ENCODE measurements around the gene ATRN.

ATRN gene

DNA sequence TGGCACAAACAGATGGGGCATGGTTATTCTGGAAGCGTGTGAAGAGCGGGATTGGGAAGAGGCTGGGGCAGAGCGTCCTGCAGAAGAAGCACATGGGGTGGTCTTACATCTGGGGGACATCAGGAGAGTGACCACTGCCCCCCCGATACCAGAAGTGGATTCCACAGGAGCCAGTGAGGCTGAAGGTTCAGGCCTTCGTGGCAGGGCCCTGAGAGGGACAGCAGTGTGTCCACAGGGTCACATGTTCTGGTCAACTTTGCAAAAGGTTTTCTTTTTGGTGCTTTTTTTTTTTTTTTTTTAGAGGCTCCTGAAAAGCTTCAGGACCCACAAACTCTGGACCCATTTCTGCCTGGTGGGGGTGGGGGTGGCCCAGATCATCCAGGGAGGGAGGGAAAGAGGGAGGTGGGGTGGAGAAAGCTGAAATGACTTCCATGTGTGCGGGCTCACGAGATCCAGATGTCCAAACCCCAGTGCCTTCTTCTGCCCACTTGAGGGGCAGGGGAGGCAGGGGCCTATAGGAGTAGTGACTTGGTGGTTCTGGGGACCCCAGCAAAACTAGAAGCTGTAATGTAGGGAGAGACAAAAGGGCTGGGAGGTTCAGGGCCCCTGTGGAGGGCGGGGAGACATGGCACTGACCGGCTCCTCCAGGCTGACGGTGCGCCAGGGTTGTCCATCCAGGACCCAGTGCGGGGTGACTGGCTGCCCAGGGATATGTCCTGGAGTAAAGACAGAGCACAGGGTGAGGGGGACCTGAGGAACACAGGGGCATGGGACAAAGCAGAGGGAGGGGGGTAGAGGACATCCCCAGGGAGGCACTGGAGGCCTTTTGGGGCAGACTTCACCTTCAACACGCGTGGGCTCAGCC lies 208.3 kb downstream of the ATRN start:
- H3K27me3 ChIP-seq (ENCODE audit: control insufficient read depth in 2 of 2, insufficient read depth in 2 of 2, low read length in 2 of 2): peaks cover 11 to 27% of the 10 kb centered on the region in 2 donors
- H3K4me1 ChIP-seq (ENCODE audit: control insufficient read depth in 2 of 2, insufficient read depth in 2 of 2, low read length in 2 of 2): peaks cover 0 to 5% of the 10 kb centered on the region in 2 donors
- H3K4me3 ChIP-seq (ENCODE audit: low read length in 2 of 2): no peak overlapping the region
- no peaks in the 10 kb centered on the region for H3K36me3 ChIP-seq (ENCODE audit: control insufficient read depth in 2 of 2, insufficient read depth in 2 of 2, low read length in 2 of 2)
- H3K27ac ChIP-seq (ENCODE audit: low read depth in 2 of 2, low read length in 2 of 2): peak overlapping the region; percentile 54 to 55
- no peak overlapping the region for H3K9ac ChIP-seq (ENCODE audit: low read depth in 1 of 2, low read length in 2 of 2)
- no peaks in the 10 kb centered on the region for H3K9me3 ChIP-seq (ENCODE audit: control insufficient read depth in 2 of 2, low read length in 2 of 2)

DNA sequence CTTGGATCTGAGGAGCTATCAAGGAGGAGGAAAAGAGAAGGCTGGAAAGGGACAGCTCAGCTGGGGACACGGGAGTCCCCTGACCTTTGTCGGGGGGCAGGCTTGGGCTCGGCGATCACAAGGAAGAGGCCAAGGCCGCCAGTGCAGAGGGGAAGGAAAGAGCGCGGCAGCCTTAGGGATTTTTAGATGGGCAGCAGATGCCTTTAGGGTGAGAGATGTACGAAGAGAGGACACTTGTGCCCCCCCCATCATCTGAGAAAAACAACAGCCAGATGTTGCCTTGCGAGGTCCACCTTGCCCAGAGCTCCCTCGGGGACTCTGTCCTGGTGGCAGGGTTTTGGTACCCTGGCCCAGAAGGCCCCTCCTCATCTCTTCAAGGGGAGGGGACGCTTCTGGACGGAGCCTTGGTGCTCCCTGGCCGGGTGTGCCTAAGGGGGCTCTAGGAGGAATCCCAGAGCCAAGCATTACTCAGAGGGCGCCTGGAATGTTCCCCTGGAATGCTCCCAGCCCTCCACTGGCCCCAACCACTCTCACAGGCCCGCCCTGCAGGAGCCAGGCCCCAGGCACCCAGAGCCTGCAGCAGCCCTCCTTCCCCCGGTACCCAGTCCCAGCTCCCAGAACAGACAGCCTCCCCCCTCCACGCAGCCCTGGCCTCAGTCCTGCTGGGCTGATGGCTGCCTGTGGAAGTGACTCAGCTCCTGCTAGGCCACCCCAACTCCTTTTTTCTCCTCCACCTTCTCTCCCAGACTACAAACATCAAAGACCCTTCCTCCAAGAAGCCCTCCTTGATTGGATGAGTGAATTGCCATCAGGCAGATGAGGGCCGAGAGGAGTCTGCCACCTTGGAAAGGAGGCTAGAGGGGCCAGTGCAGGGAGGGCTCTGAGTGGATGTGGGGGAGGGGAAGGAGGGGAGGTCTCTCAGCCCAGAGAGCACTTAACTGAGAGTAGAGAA lies 209.2 kb downstream of the ATRN start:
- Histone ChIP-seq H3K36me3 (ENCODE audit: control insufficient read depth in 2 of 2, insufficient read depth in 2 of 2, low read length in 2 of 2) (no peaks in the 10 kb centered on the region), H3K4me3 (ENCODE audit: low read length in 2 of 2) (no peak overlapping the region), H3K9me3 (ENCODE audit: control insufficient read depth in 2 of 2, low read length in 2 of 2) (no peaks in the 10 kb centered on the region), H3K27ac (ENCODE audit: low read depth in 2 of 2, low read length in 2 of 2) (peak overlapping the region; percentile 54 to 55), H3K4me1 (ENCODE audit: control insufficient read depth in 2 of 2, insufficient read depth in 2 of 2, low read length in 2 of 2) (peaks cover 0 to 5% of the 10 kb centered on the region in 2 donors), H3K9ac (ENCODE audit: low read depth in 1 of 2, low read length in 2 of 2) (no peak overlapping the region), H3K27me3 (ENCODE audit: control insufficient read depth in 2 of 2, insufficient read depth in 2 of 2, low read length in 2 of 2) (peaks cover 8 to 19% of the 10 kb centered on the region in 2 donors)

DNA sequence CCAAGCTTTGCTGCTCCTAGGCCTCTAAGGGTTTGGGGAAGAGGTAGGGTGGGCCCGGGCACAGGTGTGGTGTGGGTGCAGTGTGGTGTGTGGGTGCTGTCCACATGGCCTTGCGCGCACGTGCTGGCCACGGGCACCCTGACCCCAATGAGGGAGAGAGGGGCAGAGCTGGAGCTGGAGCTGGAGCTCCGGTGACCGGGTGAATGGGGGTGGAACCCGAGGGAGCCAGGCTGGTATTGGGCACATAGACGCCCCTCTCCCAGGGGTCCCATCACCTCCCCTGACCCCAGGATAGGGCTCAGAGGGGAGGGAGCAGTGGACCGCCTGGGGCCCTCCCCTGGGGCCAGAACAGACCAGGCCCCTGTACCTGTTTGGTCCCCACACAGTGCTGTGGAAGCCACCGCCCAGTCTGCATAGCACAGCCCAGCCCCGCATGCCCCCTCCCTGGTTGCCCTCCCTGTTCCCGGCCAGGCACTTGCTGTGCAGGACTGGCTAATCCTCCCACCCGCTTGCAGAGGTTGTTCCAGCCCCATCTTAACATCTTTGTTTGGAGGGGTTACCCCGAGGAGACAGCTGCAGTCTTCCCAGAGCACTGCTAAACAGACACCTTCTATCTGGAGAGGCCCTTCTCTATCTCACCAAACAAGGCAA lies 210.0 kb downstream of the ATRN start:
- peaks cover 0 to 5% of the 10 kb centered on the region in 2 donors for H3K4me1 ChIP-seq (ENCODE audit: control insufficient read depth in 2 of 2, insufficient read depth in 2 of 2, low read length in 2 of 2)
- H3K4me3 ChIP-seq (ENCODE audit: low read length in 2 of 2): peak overlapping the region; percentile 17 to 44
- H3K27me3 ChIP-seq (ENCODE audit: control insufficient read depth in 2 of 2, insufficient read depth in 2 of 2, low read length in 2 of 2): peaks cover 8 to 14% of the 10 kb centered on the region in 2 donors
- H3K27ac ChIP-seq (ENCODE audit: low read depth in 2 of 2, low read length in 2 of 2): peak overlapping the region; percentile 54 to 55
- no peaks in the 10 kb centered on the region for H3K9me3 ChIP-seq (ENCODE audit: control insufficient read depth in 2 of 2, low read length in 2 of 2)
- no peaks in the 10 kb centered on the region for H3K36me3 ChIP-seq (ENCODE audit: control insufficient read depth in 2 of 2, insufficient read depth in 2 of 2, low read length in 2 of 2)
- H3K9ac ChIP-seq (ENCODE audit: low read depth in 1 of 2, low read length in 2 of 2): no peak overlapping the region

DNA sequence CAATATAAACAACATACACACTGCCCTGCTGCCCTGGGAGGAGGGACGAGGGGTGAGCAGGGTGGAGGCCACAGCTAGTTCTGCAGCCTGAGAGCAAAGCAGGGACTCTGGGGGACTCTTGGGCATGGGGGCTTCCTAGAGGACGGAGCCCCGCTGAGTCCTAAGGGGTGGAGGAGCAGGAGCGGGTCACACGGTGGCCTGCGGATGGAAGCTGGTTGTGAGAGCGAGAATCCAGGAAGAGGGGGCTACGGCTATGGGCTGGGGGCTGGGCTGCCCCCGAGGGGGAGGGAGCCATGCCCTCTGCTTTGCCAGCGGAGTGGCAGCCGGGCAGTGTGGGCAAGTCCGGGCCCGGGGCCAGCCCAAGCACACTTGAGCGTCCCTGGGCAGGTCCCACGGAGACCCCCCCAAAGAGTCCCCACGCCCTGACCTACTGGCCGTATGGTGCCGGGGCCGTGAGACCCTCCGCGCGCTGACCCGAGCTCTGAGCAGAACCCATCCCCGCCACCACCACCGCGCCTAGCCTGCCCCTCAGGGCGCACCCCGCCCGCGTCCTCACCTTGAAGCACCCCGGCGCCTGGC lies 210.6 kb downstream of the ATRN start:
- Histone ChIP-seq H3K36me3 (ENCODE audit: control insufficient read depth in 2 of 2, insufficient read depth in 2 of 2, low read length in 2 of 2) (no peaks in the 10 kb centered on the region), H3K4me1 (ENCODE audit: control insufficient read depth in 2 of 2, insufficient read depth in 2 of 2, low read length in 2 of 2) (peaks cover under 1 to 7% of the 10 kb centered on the region in 2 donors), H3K9me3 (ENCODE audit: control insufficient read depth in 2 of 2, low read length in 2 of 2) (no peaks in the 10 kb centered on the region), H3K27me3 (ENCODE audit: control insufficient read depth in 2 of 2, insufficient read depth in 2 of 2, low read length in 2 of 2) (peaks cover 8 to 14% of the 10 kb centered on the region in 2 donors), H3K4me3 (ENCODE audit: low read length in 2 of 2) (peak overlapping the region; percentile 44 to 46), H3K27ac (ENCODE audit: low read depth in 2 of 2, low read length in 2 of 2) (peak overlapping the region; percentile 52 to 54), H3K9ac (ENCODE audit: low read depth in 1 of 2, low read length in 2 of 2) (peak overlapping the region in 1 of 2 donors; percentile 30)

DNA sequence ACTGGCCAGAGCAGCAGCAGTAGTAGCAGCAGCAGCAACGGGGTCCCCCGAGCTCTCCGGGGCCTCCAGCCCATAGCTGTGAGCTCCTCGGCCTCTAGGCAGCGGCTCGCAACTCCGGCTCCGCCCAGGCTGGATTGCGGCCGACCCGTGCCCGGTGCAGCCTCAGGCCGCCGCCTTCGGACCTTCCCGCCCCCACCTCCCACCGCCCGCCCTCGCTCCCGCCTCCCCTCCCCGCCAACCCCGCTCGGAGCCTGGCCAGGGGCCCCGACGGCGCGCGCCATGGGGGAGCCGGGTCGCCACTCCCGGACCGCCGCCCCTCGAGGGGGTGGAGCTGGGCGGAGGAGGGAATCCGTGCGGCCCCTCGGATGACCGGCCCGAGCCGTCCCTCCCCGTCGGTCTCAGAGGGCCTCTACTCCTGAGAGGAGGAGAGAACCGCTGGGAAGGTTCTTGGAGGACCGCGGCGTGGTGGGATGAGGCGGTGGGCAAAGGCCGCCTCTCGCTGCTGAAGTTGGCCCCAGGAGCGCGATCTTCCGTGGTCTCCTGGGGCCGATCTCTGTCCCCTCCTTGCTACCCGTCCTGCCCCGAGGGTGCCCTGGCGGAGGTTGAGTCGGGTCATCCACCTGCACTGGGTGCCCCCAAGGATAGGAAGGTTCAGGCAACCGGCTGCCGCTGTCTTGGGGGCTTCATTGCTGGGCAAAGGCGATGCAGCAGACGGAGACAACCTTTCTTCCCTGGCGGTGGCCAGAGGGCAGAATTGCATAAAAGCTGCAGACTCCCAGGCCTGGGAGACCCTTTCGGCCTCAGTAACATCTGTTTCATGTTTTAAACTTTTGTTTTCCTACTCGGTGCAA lies 211.3 kb downstream of the ATRN start, which contains the start of gene ADAM33:
Gene ADAM33, minus strand, starts transcription at position 80 of the 851 bp plus-strand sequence. Its CDS starts 6 bp downstream, at position 74.
- H3K27me3 ChIP-seq (ENCODE audit: control insufficient read depth in 2 of 2, insufficient read depth in 2 of 2, low read length in 2 of 2): peaks cover 8 to 14% of the 10 kb centered on the region in 2 donors
- peak within 1 kb of the TSS; percentile 44 to 46 for H3K4me3 ChIP-seq (ENCODE audit: low read length in 2 of 2)
- H3K36me3 ChIP-seq (ENCODE audit: control insufficient read depth in 2 of 2, insufficient read depth in 2 of 2, low read length in 2 of 2): no peaks in the 10 kb centered on the region
- no peaks in the 10 kb centered on the region for H3K9me3 ChIP-seq (ENCODE audit: control insufficient read depth in 2 of 2, low read length in 2 of 2)
- peak within 1 kb of the TSS; percentile 54 to 55 for H3K27ac ChIP-seq (ENCODE audit: low read depth in 2 of 2, low read length in 2 of 2)
- H3K4me1 ChIP-seq (ENCODE audit: control insufficient read depth in 2 of 2, insufficient read depth in 2 of 2, low read length in 2 of 2): peaks cover 6% of the 10 kb centered on the region in 2 donors
- H3K9ac ChIP-seq (ENCODE audit: low read depth in 1 of 2, low read length in 2 of 2): peak within 1 kb of the TSS in 1 of 2 donors; percentile 30

DNA sequence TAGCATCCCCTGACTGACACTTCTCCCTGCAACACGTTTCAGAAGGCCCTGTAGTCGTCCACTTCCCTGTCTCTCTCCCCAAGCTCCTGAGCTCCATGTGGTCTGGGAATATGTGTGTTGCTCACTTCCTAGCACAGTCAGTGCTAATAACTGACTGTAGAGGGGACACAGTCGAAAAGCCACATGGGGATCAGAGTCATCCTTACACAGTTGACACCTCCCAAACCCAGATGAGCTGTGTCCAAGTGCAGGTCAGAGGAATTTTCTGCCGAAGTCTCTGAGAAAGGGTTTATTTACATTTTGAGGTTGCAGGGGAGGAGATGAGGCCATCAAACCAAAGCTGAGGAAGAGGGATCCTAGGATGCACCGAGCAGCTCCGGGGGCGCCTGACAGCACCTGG lies 214.5 kb downstream of the ATRN start:
- Histone ChIP-seq H3K4me1 (ENCODE audit: control insufficient read depth in 2 of 2, insufficient read depth in 2 of 2, low read length in 2 of 2) (peaks cover 7 to 8% of the 10 kb centered on the region in 2 donors), H3K4me3 (ENCODE audit: low read length in 2 of 2) (no peak overlapping the region), H3K9ac (ENCODE audit: low read depth in 1 of 2, low read length in 2 of 2) (no peak overlapping the region), H3K9me3 (ENCODE audit: control insufficient read depth in 2 of 2, low read length in 2 of 2) (no peaks in the 10 kb centered on the region), H3K27me3 (ENCODE audit: control insufficient read depth in 2 of 2, insufficient read depth in 2 of 2, low read length in 2 of 2) (peaks cover 8 to 14% of the 10 kb centered on the region in 2 donors), H3K36me3 (ENCODE audit: control insufficient read depth in 2 of 2, insufficient read depth in 2 of 2, low read length in 2 of 2) (no peaks in the 10 kb centered on the region), H3K27ac (ENCODE audit: low read depth in 2 of 2, low read length in 2 of 2) (no peak overlapping the region)

DNA sequence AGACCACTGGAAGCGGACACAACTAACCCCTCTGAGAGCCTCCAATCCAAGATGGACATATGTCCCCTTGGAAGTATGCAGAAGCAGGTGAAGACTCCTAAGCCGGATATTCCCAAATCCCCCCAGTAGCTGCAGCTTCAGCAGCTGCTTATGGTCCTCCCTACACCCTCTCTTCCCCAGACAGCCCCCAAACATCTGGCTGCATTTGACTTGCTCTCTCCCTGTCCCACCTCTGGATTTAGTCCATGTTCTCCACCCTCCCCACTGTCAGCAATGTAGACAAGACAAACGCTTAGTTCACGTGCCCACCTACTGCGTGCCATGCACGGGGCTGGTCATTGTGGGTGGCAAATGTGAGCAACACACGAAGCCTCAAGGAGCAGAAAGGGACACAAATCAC lies 215.6 kb downstream of the ATRN start:
- no peaks in the 10 kb centered on the region for H3K9me3 ChIP-seq (ENCODE audit: control insufficient read depth in 2 of 2, low read length in 2 of 2)
- no peaks in the 10 kb centered on the region for H3K36me3 ChIP-seq (ENCODE audit: control insufficient read depth in 2 of 2, insufficient read depth in 2 of 2, low read length in 2 of 2)
- H3K9ac ChIP-seq (ENCODE audit: low read depth in 1 of 2, low read length in 2 of 2): no peak overlapping the region
- H3K27me3 ChIP-seq (ENCODE audit: control insufficient read depth in 2 of 2, insufficient read depth in 2 of 2, low read length in 2 of 2): peaks cover 4% of the 10 kb centered on the region in 2 donors
- H3K4me3 ChIP-seq (ENCODE audit: low read length in 2 of 2): no peak overlapping the region
- H3K27ac ChIP-seq (ENCODE audit: low read depth in 2 of 2, low read length in 2 of 2): peak overlapping the region; percentile 41 to 44
- H3K4me1 ChIP-seq (ENCODE audit: control insufficient read depth in 2 of 2, insufficient read depth in 2 of 2, low read length in 2 of 2): peaks cover 7 to 8% of the 10 kb centered on the region in 2 donors

DNA sequence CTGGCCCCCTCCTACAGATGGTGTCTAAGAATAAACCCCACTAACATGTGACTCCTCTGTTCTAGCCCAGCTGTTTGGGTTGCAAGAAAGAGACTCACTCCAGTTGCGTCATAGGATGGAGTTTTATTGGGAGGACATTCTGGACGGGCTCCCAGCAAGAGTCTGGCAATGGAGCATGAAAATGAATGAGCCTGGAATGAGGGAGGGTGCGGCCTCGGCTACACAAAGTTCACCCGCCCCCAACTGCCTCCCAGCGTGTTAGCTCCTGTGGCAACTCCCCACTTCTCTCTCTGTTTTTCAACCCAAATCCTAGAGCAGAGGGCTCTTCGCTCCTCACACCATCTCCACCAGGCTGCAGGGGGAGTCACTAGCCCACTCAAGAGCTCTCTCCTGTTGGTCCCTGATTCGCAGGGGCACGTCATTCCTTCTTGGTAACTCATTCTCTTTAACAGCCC lies 216.1 kb downstream of the ATRN start:
- Histone ChIP-seq H3K27me3 (ENCODE audit: control insufficient read depth in 2 of 2, insufficient read depth in 2 of 2, low read length in 2 of 2) (peaks cover 4% of the 10 kb centered on the region in 2 donors), H3K4me1 (ENCODE audit: control insufficient read depth in 2 of 2, insufficient read depth in 2 of 2, low read length in 2 of 2) (peaks cover 7 to 8% of the 10 kb centered on the region in 2 donors), H3K27ac (ENCODE audit: low read depth in 2 of 2, low read length in 2 of 2) (peak overlapping the region; percentile 18 to 52), H3K9ac (ENCODE audit: low read depth in 1 of 2, low read length in 2 of 2) (no peak overlapping the region), H3K36me3 (ENCODE audit: control insufficient read depth in 2 of 2, insufficient read depth in 2 of 2, low read length in 2 of 2) (no peaks in the 10 kb centered on the region), H3K9me3 (ENCODE audit: control insufficient read depth in 2 of 2, low read length in 2 of 2) (no peaks in the 10 kb centered on the region), H3K4me3 (ENCODE audit: low read length in 2 of 2) (no peak overlapping the region)
